ENCODE measurements around the gene PIH1D1. TPM values are rescaled to one million over a fixed set of nuclear protein-coding genes. Genes with fewer than 3 reads are reported as not detected.

The PIH1D1 gene
- total and polyA plus RNA-seq, 2 of the 13 experiments (the other 11 are each of a cell fraction or from before 2014, with no cell fraction given), result 110 to 137 TPM

DNA sequence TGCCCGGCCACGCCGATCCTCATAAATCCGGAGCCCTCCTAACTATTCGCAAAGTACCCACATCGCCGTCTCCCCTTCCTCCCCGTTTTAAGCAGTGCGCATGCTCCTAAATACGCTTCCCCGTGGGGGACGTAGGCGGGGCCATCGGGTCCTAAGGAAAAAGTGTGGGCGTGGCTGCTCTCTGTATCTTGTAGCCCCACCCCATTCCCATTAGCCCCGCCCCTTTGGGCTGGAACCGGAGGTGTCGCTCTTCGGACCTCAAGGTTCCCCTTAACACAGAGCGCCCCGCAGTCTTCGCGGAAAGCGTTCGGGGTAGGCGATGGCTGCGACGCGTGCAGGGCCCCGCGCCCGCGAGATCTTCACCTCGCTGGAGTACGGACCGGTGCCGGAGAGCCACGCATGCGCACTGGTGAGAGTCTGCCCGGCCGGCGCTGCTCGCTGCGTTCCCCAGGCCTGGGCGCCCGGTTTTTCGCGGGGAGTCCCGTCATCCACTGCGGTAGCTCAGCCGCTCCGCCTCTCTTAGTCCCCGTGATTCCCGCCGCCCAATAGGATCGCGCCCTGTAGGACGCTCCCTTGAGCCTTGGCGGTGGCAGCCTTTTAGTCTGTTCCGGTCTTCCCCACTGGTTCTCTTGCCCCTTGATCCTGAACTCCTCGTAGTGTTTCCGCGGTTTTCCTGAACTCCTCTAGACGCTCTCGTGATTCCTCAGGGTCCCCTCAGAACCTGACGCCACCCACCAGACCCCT, 1.6 kb upstream of the PIH1D1 start, which contains the start of gene ALDH16A1 (continued):
- TF ChIP-seq, protein P1, sequence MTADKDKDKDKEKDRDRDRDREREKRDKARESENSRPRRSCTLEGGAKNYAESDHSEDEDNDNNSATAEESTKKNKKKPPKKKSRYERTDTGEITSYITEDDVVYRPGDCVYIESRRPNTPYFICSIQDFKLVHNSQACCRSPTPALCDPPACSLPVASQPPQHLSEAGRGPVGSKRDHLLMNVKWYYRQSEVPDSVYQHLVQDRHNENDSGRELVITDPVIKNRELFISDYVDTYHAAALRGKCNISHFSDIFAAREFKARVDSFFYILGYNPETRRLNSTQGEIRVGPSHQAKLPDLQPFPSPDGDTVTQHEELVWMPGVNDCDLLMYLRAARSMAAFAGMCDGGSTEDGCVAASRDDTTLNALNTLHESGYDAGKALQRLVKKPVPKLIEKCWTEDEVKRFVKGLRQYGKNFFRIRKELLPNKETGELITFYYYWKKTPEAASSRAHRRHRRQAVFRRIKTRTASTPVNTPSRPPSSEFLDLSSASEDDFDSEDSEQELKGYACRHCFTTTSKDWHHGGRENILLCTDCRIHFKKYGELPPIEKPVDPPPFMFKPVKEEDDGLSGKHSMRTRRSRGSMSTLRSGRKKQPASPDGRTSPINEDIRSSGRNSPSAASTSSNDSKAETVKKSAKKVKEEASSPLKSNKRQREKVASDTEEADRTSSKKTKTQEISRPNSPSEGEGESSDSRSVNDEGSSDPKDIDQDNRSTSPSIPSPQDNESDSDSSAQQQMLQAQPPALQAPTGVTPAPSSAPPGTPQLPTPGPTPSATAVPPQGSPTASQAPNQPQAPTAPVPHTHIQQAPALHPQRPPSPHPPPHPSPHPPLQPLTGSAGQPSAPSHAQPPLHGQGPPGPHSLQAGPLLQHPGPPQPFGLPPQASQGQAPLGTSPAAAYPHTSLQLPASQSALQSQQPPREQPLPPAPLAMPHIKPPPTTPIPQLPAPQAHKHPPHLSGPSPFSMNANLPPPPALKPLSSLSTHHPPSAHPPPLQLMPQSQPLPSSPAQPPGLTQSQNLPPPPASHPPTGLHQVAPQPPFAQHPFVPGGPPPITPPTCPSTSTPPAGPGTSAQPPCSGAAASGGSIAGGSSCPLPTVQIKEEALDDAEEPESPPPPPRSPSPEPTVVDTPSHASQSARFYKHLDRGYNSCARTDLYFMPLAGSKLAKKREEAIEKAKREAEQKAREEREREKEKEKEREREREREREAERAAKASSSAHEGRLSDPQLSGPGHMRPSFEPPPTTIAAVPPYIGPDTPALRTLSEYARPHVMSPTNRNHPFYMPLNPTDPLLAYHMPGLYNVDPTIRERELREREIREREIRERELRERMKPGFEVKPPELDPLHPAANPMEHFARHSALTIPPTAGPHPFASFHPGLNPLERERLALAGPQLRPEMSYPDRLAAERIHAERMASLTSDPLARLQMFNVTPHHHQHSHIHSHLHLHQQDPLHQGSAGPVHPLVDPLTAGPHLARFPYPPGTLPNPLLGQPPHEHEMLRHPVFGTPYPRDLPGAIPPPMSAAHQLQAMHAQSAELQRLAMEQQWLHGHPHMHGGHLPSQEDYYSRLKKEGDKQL (CRISPR knock-in tag; IDR thresholded peaks at IDR 0.05; ENCODE audit: low read depth), result 0 out of 2 replicates have a peak, but pooled peaks have one; percentile 10
- TF ChIP-seq YEATS4 (CRISPR knock-in tag; IDR thresholded peaks at IDR 0.05; ENCODE audit: borderline replicate concordance), result peak; percentile 83; the same call in 1 of the 2 replicates
- TF ChIP-seq ZMYM4 (CRISPR knock-in tag; IDR thresholded peaks at IDR 0.05), result peak; percentile 69; the same call in 1 of the 2 replicates
- TF ChIP-seq ZNF121 (CRISPR knock-in tag; IDR thresholded peaks at IDR 0.05), result no peak
- TF ChIP-seq, protein P2, sequence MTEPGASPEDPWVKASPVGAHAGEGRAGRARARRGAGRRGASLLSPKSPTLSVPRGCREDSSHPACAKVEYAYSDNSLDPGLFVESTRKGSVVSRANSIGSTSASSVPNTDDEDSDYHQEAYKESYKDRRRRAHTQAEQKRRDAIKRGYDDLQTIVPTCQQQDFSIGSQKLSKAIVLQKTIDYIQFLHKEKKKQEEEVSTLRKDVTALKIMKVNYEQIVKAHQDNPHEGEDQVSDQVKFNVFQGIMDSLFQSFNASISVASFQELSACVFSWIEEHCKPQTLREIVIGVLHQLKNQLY (CRISPR knock-in tag; IDR thresholded peaks at IDR 0.05), result 0 out of 2 replicates have a peak, but pooled peaks have one; percentile 28
- TF ChIP-seq AKAP8 (CRISPR knock-in tag; IDR thresholded peaks at IDR 0.05), result peak; percentile 79; the same call in 1 of the 2 replicates
- peak; percentile 21; the same call in 1 of the 2 replicates for TF ChIP-seq REPIN1 (CRISPR knock-in tag; IDR thresholded peaks at IDR 0.05; ENCODE audit: borderline replicate concordance, low read depth)
- TF ChIP-seq ESRRA (CRISPR knock-in tag; IDR thresholded peaks at IDR 0.05; ENCODE audit: low read depth), result no peak
- TF ChIP-seq DNMT1 (CRISPR knock-in tag; IDR thresholded peaks at IDR 0.05), result peak; percentile 72; the same call in 1 of the 2 replicates
- TF ChIP-seq NR2F2 (IDR thresholded peaks at IDR 0.05; ENCODE audit: borderline replicate concordance, low read depth), result peak; percentile 49; the same call in 1 of the 2 replicates
- peak; percentile 67; the same call in 1 of the 2 replicates for TF ChIP-seq ZSCAN25 (CRISPR knock-in tag; IDR thresholded peaks at IDR 0.05)
- TF ChIP-seq NR2C2 (CRISPR knock-in tag; IDR thresholded peaks at IDR 0.05; ENCODE audit: borderline replicate concordance), result 0 out of 2 replicates have a peak, but pooled peaks have one; percentile 10
- TF ChIP-seq ZSCAN20 (CRISPR knock-in tag; IDR thresholded peaks at IDR 0.05; ENCODE audit: borderline replicate concordance), result no peak
- TF ChIP-seq, protein P3, sequence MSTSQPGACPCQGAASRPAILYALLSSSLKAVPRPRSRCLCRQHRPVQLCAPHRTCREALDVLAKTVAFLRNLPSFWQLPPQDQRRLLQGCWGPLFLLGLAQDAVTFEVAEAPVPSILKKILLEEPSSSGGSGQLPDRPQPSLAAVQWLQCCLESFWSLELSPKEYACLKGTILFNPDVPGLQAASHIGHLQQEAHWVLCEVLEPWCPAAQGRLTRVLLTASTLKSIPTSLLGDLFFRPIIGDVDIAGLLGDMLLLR (CRISPR knock-in tag; IDR thresholded peaks at IDR 0.05), result 0 out of 2 replicates have a peak, but pooled peaks have one; percentile 53
- TF ChIP-seq, protein P4, sequence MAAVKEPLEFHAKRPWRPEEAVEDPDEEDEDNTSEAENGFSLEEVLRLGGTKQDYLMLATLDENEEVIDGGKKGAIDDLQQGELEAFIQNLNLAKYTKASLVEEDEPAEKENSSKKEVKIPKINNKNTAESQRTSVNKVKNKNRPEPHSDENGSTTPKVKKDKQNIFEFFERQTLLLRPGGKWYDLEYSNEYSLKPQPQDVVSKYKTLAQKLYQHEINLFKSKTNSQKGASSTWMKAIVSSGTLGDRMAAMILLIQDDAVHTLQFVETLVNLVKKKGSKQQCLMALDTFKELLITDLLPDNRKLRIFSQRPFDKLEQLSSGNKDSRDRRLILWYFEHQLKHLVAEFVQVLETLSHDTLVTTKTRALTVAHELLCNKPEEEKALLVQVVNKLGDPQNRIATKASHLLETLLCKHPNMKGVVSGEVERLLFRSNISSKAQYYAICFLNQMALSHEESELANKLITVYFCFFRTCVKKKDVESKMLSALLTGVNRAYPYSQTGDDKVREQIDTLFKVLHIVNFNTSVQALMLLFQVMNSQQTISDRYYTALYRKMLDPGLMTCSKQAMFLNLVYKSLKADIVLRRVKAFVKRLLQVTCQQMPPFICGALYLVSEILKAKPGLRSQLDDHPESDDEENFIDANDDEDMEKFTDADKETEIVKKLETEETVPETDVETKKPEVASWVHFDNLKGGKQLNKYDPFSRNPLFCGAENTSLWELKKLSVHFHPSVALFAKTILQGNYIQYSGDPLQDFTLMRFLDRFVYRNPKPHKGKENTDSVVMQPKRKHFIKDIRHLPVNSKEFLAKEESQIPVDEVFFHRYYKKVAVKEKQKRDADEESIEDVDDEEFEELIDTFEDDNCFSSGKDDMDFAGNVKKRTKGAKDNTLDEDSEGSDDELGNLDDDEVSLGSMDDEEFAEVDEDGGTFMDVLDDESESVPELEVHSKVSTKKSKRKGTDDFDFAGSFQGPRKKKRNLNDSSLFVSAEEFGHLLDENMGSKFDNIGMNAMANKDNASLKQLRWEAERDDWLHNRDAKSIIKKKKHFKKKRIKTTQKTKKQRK (IDR thresholded peaks at IDR 0.05; ENCODE audit: low read length), result no peak
- peak; percentile 76 for TF ChIP-seq AGO2 (optimal IDR thresholded peaks at IDR 0.05; ENCODE audit: low read depth, low read length)
